GM10266 (cell line): ENCODE results near the gene SUN2.

Source experiments
- DNase-seq: peaks from one replicate; pipeline ENCODE4 v3.0.0; 2012; ENCODE audit errors: extremely low spot score
- TF ChIP-seq, protein P1 (sequence below): IDR thresholded peaks from 2 replicates; pipeline ENCODE4 v1.5.1; 2012; ENCODE audit warnings: mild to moderate bottlenecking, low read depth; ENCODE audit not compliant: control insufficient read depth, insufficient read depth; ENCODE audit errors: missing control alignments

The SUN2 gene

DNA sequence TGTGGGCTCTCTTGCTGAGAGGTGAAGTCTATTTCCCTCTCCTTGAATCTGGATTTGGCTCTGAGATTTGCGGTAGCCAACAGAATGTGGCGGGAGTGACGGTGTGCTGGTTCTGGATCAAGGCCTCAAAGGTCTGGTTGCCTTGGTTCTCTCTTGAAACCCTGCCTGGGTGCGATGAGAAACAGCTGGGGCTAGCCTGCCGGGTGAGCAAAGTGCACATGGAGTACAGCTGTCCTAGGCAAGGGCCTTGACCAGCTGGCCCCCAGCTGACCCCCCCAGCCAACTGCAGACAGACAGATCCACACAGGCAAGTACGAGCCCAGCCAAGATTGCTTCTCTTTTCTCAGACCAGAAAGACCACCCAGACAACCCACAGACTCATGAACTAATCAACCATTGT, 10.8 kb downstream of the SUN2 start:
- DNase-seq, result no peak
- TF ChIP-seq, protein P1, sequence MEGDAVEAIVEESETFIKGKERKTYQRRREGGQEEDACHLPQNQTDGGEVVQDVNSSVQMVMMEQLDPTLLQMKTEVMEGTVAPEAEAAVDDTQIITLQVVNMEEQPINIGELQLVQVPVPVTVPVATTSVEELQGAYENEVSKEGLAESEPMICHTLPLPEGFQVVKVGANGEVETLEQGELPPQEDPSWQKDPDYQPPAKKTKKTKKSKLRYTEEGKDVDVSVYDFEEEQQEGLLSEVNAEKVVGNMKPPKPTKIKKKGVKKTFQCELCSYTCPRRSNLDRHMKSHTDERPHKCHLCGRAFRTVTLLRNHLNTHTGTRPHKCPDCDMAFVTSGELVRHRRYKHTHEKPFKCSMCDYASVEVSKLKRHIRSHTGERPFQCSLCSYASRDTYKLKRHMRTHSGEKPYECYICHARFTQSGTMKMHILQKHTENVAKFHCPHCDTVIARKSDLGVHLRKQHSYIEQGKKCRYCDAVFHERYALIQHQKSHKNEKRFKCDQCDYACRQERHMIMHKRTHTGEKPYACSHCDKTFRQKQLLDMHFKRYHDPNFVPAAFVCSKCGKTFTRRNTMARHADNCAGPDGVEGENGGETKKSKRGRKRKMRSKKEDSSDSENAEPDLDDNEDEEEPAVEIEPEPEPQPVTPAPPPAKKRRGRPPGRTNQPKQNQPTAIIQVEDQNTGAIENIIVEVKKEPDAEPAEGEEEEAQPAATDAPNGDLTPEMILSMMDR, result no peak

DNA sequence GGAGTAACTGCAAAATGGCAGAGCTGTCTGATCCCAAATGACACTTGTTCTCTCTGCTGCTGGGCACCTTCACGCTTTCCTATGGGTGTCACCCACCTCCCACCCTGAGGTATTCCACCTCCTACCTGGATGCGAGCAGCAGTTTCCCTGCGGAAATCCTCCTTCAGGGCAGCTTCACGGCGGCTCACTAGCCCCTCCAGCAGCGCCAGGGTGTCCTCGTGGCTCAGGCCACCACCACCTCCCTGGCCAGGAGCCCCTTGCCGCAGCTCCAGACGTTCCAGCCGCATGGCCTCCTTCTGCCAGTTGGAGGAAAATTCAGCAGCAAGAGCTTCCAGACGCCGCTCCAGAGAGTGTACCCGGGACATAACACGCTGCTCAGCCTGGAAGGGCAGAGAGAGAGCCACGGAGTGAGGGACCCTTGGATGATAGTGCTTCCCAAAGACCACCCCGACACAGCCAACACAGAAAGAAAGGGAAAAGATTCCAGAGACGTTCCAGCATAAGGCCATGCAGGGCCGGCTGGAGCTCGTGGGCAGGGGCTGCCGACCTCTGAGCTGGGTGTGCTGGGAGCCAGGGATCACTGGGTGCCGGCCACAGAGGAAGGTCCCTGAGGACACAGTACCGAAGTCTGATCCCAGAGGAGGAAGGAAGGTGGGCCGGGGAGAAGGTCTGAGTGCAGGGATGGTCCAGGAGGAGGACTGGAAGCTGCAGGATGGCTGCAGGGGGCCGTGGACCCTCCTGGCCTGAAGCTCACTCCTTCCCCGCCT, 13.4 kb downstream of the SUN2 start:
- TF ChIP-seq, protein P1, result no peak
- no peak for DNase-seq

DNA sequence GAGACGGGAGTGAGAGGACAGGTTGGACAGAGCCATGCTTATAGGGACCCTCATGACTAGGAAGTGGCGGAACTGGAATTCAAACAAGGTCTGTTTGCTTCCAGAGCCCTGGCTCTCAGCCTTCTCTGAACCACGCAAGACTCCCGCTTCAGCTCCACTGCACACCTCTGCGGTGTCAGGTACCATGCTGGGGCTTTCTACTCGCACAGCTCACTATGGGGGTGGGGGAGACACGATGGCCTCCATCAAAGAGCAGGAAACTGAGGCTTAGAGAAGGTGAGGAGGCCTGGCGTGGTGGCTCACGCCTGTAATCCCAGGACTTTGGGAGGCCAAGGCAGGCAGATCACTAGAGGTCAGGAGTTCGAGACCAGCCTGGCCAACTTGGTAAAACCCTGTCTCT, 14.2 kb downstream of the SUN2 start:
- TF ChIP-seq, protein P1, result no peak
- DNase-seq, result no peak

DNA sequence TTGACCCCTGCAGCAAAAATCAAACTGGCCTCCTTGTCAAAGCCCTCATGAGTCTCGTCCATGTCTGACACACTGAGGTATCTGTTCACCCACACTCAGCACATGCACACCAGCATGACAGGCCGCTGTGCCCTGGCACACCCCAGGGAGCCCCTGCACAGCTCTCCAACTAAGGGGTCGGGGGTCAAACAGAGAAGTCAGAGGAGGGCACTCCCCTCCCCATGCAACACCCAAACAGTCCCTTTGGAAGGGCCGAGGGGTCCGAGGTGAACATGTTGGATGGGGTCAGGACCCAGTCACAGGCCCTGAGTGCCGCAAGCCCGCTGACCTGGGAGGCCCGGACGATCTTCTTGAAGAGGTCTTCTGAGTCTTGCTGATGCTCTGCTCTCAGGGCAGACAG, 14.6 kb downstream of the SUN2 start:
- TF ChIP-seq, protein P1, result no peak
- DNase-seq, result no peak

DNA sequence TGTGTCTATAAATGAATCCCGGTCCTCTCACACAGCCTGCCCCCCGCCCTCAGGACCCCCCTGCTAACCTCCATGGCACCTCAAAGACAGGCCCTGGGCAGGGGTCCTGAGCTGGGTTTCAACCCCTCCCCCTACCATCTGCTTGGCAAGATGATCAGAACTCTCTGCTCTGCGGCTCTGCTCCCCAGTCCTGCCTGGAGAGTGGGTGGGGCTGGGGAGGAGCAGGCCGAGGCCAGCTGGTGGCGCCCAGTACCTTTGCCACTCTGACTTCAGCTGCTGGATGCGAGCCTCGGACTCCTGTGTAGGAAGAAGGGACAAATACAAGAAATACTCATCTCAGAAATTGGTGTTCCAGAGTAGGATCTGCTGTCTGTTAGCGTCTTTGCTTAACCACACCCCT, 15.0 kb downstream of the SUN2 start:
- no peak for DNase-seq
- TF ChIP-seq, protein P1, result no peak

DNA sequence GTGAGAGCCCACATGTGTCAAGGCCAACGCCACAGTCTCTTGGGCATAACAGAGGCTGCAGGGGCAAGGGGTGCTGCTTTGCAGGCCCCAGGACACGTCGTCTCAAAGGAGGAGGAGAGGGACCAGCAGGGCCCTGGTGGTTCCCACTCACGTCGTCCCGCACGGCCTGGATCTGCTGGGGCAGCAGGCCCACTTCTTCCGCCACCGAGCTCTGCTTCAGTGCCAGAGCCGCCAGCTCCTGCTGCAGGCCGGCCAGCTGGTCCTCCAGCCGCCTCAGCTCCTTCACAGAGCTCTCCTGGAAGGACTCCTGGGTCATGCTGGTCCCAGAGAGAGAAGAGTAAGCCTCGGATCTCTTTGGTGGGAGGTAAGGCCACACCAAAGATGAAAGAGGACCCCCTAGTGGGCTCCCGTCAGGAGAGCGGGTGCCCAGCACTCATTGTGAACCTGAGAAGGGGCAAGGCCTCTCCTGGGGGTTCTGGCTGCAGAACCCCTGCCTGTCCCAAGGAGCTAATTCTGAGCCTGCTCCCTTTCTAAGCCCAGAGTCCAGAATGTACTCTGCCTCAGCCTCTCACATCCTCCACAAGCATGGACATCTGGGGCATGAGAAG, 15.6 kb downstream of the SUN2 start:
- no peak for DNase-seq
- TF ChIP-seq, protein P1, result no peak
